A549 (cell line): ENCODE data around the gene ABCB8.

Source experiments
- BHLHE40 ChIP-seq: IDR thresholded peaks from 2 replicates; pipeline ENCODE4 v1.6.1; 2012; ENCODE audit warnings: low read depth, low read length, inconsistent platforms
- EP300 ChIP-seq, 2 experiments: fragments of >200 bp; sonication (Bioruptor Twin); formaldehyde crosslinking; IDR thresholded peaks; 2 replicates in 1 of 2; 3 replicates in 1 of 2; pipeline ENCODE4 v1.6.1; 2016 to 2017
- JUN ChIP-seq, 2 experiments: fragments of >200 bp; sonication (Bioruptor Twin); formaldehyde crosslinking; IDR thresholded peaks; 2 replicates in 1 of 2; 3 replicates in 1 of 2; pipeline ENCODE4 v1.6.1; 2016 to 2017
- JUNB ChIP-seq: fragments of >200 bp; sonication (Bioruptor Twin); formaldehyde crosslinking; IDR thresholded peaks from 2 replicates; pipeline ENCODE4 v1.6.1; 2016
- POLR2A ChIP-seq: IDR thresholded peaks from 2 replicates; pipeline ENCODE4 v1.6.1; 2012; ENCODE audit warnings: mild to moderate bottlenecking, low read length
- RARB ChIP-seq: fragments of 250-450 bp; sonication (Bioruptor Pico); IDR thresholded peaks from 2 replicates; pipeline ENCODE4 v1.8.0; 2021; ENCODE audit warnings: mild to moderate bottlenecking, moderate library complexity
- TF ChIP-seq, protein P1 (sequence below): IDR thresholded peaks from 2 replicates; pipeline ENCODE4 v1.6.1; 2012
- TF ChIP-seq, protein P2 (sequence below): fragments of >200 bp; sonication (Bioruptor Twin); formaldehyde crosslinking; IDR thresholded peaks from 3 replicates; pipeline ENCODE4 v1.5.1; 2016
- TF ChIP-seq, protein P3 (sequence below): fragments of 450-650 bp; IDR thresholded peaks from 2 replicates; pipeline ENCODE4 v1.6.1; 2014; ENCODE audit warnings: antibody characterized with exemption
- TF ChIP-seq, protein P4 (sequence below): IDR thresholded peaks from 2 replicates; pipeline ENCODE4 v1.6.1; 2012

DNA sequence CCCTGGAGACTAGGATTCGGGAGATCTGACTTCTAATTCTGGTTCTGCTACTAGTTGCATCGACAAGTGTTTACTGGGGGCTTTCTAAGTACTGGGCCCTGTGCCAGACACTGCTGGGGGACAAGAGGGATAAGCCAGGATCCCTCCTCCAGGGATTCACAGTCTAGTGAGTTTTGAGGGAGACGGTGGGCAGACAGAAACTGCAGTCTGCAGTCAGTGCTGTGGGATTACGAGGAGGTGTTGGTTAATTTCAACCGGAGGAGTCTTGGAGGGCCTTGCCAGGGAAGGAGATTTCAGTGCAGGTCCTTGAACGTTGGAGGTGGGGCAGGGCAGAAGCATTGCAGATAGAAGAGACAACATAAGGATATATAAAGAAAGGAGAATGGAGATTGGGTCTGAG lies 46.6 kb upstream of the ABCB8 start:
- TF ChIP-seq JUN (IDR thresholded peaks at IDR 0.05) (no peak), BHLHE40 (no peak), POLR2A (no peak), RARB (CRISPR knock-in tag) (no peak), JUNB (no peak), EP300 (IDR thresholded peaks at IDR 0.05) (no peak)
- TF ChIP-seq, protein P1, sequence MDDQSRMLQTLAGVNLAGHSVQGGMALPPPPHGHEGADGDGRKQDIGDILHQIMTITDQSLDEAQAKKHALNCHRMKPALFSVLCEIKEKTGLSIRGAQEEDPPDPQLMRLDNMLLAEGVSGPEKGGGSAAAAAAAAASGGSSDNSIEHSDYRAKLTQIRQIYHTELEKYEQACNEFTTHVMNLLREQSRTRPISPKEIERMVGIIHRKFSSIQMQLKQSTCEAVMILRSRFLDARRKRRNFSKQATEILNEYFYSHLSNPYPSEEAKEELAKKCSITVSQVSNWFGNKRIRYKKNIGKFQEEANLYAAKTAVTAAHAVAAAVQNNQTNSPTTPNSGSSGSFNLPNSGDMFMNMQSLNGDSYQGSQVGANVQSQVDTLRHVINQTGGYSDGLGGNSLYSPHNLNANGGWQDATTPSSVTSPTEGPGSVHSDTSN, result no peak
- TF ChIP-seq, protein P2, sequence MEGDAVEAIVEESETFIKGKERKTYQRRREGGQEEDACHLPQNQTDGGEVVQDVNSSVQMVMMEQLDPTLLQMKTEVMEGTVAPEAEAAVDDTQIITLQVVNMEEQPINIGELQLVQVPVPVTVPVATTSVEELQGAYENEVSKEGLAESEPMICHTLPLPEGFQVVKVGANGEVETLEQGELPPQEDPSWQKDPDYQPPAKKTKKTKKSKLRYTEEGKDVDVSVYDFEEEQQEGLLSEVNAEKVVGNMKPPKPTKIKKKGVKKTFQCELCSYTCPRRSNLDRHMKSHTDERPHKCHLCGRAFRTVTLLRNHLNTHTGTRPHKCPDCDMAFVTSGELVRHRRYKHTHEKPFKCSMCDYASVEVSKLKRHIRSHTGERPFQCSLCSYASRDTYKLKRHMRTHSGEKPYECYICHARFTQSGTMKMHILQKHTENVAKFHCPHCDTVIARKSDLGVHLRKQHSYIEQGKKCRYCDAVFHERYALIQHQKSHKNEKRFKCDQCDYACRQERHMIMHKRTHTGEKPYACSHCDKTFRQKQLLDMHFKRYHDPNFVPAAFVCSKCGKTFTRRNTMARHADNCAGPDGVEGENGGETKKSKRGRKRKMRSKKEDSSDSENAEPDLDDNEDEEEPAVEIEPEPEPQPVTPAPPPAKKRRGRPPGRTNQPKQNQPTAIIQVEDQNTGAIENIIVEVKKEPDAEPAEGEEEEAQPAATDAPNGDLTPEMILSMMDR, result no peak
- TF ChIP-seq, protein P3, sequence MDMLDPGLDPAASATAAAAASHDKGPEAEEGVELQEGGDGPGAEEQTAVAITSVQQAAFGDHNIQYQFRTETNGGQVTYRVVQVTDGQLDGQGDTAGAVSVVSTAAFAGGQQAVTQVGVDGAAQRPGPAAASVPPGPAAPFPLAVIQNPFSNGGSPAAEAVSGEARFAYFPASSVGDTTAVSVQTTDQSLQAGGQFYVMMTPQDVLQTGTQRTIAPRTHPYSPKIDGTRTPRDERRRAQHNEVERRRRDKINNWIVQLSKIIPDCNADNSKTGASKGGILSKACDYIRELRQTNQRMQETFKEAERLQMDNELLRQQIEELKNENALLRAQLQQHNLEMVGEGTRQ, result no peak
- TF ChIP-seq, protein P4, sequence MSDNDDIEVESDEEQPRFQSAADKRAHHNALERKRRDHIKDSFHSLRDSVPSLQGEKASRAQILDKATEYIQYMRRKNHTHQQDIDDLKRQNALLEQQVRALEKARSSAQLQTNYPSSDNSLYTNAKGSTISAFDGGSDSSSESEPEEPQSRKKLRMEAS, result no peak
